ENCODE measurements around the gene PNMA8B.
A peak's percentile ranks its signal among the peaks of the same experiment; 100 is the strongest.

The PNMA8B gene

DNA sequence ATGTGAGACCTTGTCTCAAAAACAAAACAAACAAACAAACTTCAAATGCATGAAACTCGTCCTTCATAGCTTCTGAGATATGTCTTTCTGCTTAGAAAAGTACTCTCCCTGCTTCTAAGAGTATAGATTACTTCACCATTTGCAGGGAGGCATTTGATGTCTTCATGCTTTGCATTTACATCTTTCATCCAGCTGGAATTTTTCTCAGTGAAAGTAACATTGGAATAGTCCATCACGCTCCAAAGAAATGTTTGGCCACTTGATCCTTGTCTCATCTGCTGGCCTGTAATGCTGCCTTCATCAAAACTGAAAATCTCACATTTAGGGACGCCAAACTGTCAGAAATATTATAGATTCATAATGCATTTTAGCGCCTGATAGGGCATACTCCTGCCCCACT, 43.5 kb downstream of the PNMA8B start:
- DNase-seq (ENCODE audit: low read depth): no peak

GRCh38 chr19:46451352-46451751, 44.3 kb downstream of the PNMA8B start:
- DNase-seq (ENCODE audit: low read depth): no peak

- no peak for DNase-seq (ENCODE audit: low read depth)
Measured at GRCh38 chr19:46450737-46451136, 44.9 kb downstream of the PNMA8B start.

- no peak for DNase-seq (ENCODE audit: low read depth)
Measured at GRCh38 chr19:46449228-46449627, 46.4 kb downstream of the PNMA8B start.

- no peak for DNase-seq (ENCODE audit: low read depth)
Measured at GRCh38 chr19:46448601-46449000, 47.1 kb downstream of the PNMA8B start.

GRCh38 chr19:46447824-46448223, 47.8 kb downstream of the PNMA8B start:
- DNase-seq (ENCODE audit: low read depth): no peak

GRCh38 chr19:46447006-46447405, 48.7 kb downstream of the PNMA8B start:
- no peak for DNase-seq (ENCODE audit: low read depth)

- no peak for DNase-seq (ENCODE audit: low read depth)
Measured at GRCh38 chr19:46446021-46446420, 49.6 kb downstream of the PNMA8B start.

DNA sequence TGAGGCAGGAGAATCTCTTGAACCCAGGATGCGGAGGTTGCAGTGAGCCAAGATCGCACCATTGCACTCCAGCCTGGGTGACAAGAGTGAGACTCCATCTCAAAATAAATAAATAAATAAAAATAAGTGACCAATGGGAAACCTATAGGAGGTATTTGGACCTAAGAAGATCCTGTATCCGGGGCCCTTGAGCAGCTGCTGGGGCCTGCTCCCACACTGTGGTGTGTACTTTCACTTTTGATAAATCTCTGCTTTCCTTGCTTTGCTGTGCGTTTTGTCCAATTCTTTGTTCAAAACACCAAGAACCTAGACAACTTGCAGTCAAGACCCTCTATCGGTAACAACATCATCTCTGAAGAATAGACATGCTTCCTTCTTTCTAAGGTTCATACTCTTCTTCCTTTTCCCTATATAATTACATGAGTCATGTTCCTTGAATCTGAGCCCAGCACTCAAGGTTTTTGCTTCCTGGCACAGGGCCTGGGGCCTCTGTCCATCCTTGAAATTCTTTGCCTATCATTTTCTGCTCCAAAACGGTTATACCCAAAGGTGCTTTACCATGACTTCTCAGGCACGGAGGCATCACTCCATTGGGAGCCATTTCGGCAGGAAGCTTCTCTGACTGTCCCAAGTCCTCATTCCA, 52.7 kb downstream of the PNMA8B start:
- DNase-seq (ENCODE audit: low read depth): peak; percentile 51

GRCh38 chr19:46441866-46442265, 53.8 kb downstream of the PNMA8B start:
- DNase-seq (ENCODE audit: low read depth): no peak
